Muscle layer of colon (tissue), 2 donors: ENCODE results near the gene TYW1B.
"Not testable (repeated sequence)": the region's sequence is repeated elsewhere in the genome, so short reads cannot be mapped to it uniquely, and the experiment has no call there.

ENCODE experiments used
- H3K27ac ChIP-seq: one replicate; pipeline ENCODE4 v1.7.0; 2013; ENCODE audit warnings: low read depth, mild to moderate bottlenecking, low read length, moderate library complexity
- H3K27me3 ChIP-seq, 2 donors: one replicate each; pipeline ENCODE4 v1.7.0; 2013; ENCODE audit warnings: low read length in 2 of 2, mild to moderate bottlenecking in 2 of 2; ENCODE audit not compliant: insufficient read depth in 2 of 2, control insufficient read depth in 1 of 2
- H3K36me3 ChIP-seq: one replicate; pipeline ENCODE4 v1.7.0; 2013; ENCODE audit warnings: mild to moderate bottlenecking, low read length; ENCODE audit not compliant: insufficient read depth
- H3K4me1 ChIP-seq: one replicate; pipeline ENCODE4 v1.7.0; 2013; ENCODE audit warnings: mild to moderate bottlenecking, low read length; ENCODE audit not compliant: insufficient read depth
- H3K4me3 ChIP-seq, 2 donors: one replicate each; pipeline ENCODE4 v1.7.0; 2013; ENCODE audit warnings: low read length in 2 of 2, low read depth in 1 of 2, mild to moderate bottlenecking in 1 of 2, moderate library complexity in 1 of 2
- H3K9ac ChIP-seq: one replicate; pipeline ENCODE4 v1.7.0; 2013; ENCODE audit warnings: low read length
- H3K9me3 ChIP-seq: one replicate; pipeline ENCODE4 v1.7.0; 2013; ENCODE audit warnings: mild to moderate bottlenecking, low read length
- donor health status: abdominal sarcoma.
- donor health status: Adenocarcinoma of cecum.

Gene TYW1B

DNA sequence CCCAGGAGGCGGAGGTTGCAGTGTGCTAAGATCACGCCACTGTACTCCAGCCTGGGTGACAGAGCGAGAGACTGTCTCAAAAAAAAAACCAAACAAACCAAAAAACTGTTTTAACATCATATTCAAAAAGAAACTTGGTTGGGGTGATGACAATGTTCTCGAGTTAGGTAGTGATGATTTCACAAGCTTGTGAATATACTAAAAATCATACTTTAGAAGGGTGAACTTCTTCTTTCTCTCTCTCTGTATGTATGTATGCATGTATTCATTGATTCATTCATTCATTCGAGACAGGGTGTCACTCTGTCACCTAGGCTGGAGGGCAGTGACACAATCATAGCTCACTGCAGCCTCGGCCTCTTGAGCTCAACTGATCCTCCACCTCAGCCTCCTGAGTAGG lies 151.1 kb downstream of the TYW1B start:
- not testable (repeated sequence) for H3K27me3 ChIP-seq, H3K9ac ChIP-seq, H3K27ac ChIP-seq, H3K4me1 ChIP-seq, H3K36me3 ChIP-seq, H3K4me3 ChIP-seq, H3K9me3 ChIP-seq

DNA sequence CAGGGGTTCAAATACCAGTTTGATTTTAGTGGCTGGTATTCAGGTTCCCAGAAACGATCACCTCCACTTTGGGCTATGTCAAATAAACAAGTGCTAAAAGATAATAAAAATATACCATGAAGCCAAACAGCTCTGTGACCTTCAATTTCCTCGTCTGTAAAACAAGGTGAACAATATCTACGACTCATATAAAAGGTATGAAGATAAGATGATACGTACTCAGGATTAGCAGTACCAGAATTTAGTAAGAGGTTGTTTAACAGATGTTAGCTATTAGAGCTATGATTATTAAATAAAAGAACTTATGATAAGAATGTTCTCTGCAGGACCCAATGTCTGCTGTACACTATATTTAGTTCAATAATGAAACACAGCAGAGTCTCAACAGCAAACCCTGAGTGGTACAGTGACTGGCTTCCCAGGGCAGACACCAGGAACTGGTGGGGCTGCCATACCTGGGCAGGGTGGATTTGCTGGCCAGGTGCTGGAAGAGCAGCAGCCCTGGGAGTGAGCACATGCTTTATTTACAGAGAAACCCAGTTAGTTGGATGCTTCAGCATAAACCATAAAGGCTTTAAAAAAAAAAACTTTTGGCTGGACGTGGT lies 151.8 kb downstream of the TYW1B start:
- not testable (repeated sequence) for H3K36me3 ChIP-seq, H3K4me1 ChIP-seq, H3K4me3 ChIP-seq, H3K9ac ChIP-seq, H3K9me3 ChIP-seq, H3K27ac ChIP-seq, H3K27me3 ChIP-seq

DNA sequence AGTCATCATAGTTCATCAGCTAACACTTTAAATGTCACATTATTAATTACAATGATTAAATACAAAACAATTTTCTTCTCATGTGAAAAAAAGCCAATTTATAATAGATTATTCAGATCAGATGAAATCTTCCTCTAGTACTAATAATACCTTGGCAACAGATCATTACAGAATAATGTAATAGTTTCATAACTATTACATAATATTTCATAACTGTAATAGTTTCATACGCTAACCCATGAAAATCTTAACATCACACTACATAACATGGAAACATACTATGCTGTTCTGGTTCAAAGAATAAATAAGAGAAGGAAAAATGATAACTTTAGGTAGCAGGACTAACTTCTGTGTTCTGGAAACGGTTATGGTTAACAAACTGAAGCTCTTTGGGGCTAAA lies 152.3 kb downstream of the TYW1B start:
- H3K27ac ChIP-seq, H3K27me3 ChIP-seq, H3K4me1 ChIP-seq, H3K4me3 ChIP-seq, H3K36me3 ChIP-seq, H3K9ac ChIP-seq, H3K9me3 ChIP-seq: not testable (repeated sequence)

DNA sequence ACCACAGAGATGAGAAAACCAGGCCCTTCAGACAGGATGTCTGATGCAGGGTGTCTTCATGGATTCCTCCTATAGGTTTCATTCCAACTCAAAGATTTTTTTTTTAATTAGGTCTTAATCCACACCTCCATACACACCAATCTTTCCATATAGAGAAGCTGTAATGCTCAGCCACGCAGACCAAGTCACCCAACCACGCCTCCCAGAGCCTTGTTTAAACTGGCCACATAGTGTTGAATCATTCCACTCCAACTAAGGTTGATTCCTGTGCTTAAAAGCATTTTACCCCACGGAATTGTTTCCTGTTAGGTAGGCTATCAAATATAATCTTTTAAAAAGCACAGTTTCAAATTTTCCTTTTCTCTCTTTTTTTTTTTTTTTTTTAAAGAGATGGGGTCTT lies 153.6 kb downstream of the TYW1B start:
- Histone ChIP-seq H3K4me3 (no peak overlapping the region), H3K27me3 (no peaks in the 10 kb centered on the region), H3K36me3 (no peaks in the 10 kb centered on the region), H3K27ac (no peak overlapping the region), H3K4me1 (no peaks in the 10 kb centered on the region), H3K9ac (no peak overlapping the region), H3K9me3 (no peaks in the 10 kb centered on the region)

DNA sequence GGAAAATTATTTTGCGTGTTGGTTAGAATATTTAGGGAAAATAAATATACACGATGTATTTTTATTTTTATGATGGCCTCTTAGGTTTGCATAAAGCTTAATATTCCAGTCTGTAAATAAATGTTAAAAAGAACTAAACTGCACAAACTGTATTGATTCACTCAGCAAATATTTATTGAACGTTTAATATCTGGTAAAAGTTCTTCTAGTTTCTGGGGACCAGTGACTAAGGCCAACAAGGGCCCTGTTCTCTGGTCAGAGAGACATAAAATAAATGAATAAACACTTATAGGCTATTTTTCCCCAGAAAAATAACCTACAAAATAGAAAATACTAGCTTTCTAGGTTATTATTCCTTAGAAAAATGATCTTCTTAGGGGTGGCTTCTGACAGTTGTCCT lies 157.2 kb downstream of the TYW1B start:
- H3K9ac ChIP-seq, H3K4me1 ChIP-seq, H3K27ac ChIP-seq, H3K27me3 ChIP-seq, H3K36me3 ChIP-seq, H3K4me3 ChIP-seq, H3K9me3 ChIP-seq: not testable (repeated sequence)

DNA sequence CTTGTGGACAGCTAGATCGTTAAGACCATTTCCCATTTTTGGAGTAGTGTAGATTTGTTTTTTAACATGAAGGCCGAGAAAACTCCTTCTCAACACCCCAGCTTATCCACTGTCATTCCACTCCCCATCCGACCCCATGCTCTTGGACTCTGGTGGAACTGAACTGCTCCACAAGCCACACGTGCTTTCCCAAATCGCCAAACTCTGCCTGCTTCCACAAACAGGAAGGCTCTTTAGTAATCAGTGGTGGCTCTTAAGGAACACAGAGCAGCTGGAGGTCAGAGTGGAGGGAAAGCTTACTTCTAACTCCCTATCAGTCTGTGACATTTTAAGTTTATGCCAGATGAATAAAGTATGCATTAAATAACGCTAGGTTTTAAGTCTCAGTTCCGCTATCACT lies 159.6 kb downstream of the TYW1B start:
- not testable (repeated sequence) for H3K27ac ChIP-seq, H3K9me3 ChIP-seq, H3K36me3 ChIP-seq, H3K9ac ChIP-seq, H3K27me3 ChIP-seq, H3K4me3 ChIP-seq, H3K4me1 ChIP-seq

DNA sequence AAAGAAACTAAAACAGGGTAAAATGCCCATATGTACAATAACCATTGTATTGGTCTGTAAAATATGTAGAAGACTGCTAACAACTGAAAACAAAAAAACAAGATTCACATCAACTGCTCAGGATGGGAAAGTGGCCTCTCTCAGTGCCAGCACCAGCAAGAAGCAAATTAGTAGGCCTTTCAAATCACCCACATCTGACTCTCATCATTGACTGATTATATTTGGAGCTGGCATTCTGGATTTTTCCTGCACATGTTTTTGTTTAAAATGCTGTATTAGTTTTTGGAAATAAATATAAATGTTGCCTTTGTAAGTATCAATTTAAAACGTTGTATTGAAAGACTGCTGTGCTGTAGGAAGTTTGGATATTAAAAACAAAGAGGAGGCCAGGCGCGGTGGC lies 161.0 kb downstream of the TYW1B start:
- H3K9me3 ChIP-seq: not testable (repeated sequence)

DNA sequence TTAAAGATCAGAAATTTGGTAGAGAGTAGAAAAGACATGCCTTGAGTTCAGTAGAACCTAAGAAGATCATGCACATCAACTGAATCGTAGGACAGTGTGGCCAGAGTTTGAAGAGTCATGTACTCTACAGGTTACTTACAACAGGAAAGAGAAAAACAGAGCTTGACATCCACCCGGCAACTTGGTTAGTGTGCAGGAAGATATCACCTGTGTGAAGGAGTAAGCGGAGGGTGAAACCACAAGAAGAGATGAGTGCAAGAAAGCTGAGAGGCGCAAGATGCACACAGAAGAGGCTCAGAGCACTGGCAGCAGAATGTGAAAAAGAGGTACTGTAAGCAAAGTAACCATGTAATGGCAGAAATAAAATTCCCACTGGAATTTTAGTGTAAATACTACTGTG lies 179.4 kb downstream of the TYW1B start:
- not testable (repeated sequence) for H3K4me1 ChIP-seq, H3K9ac ChIP-seq, H3K4me3 ChIP-seq, H3K36me3 ChIP-seq, H3K9me3 ChIP-seq, H3K27me3 ChIP-seq, H3K27ac ChIP-seq

More for the DNA sequence above, 161.0 kb downstream of the TYW1B start:
- not testable (repeated sequence) for H3K27ac ChIP-seq, H3K36me3 ChIP-seq, H3K4me1 ChIP-seq, H3K4me3 ChIP-seq, H3K27me3 ChIP-seq, H3K9ac ChIP-seq

DNA sequence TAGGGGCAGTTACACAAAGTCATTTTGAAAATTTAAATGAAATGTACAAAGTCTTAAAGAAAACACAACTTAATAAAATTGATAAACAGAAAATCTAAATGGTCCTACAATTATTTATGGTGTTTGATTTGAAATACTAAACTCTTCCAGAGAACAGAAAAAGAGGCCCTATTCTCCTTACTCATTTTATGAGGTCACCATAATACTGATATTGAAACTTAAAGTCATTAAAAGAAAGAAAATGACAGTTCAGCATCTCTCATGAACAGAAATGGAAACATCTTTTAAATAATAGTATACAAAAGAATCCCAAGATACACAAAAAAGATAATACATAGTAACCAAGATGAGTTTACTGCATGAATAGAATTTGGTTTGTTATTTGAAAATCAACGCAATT lies 184.3 kb downstream of the TYW1B start:
- H3K4me3 ChIP-seq, H3K27me3 ChIP-seq, H3K9ac ChIP-seq, H3K27ac ChIP-seq, H3K9me3 ChIP-seq, H3K36me3 ChIP-seq, H3K4me1 ChIP-seq: not testable (repeated sequence)

DNA sequence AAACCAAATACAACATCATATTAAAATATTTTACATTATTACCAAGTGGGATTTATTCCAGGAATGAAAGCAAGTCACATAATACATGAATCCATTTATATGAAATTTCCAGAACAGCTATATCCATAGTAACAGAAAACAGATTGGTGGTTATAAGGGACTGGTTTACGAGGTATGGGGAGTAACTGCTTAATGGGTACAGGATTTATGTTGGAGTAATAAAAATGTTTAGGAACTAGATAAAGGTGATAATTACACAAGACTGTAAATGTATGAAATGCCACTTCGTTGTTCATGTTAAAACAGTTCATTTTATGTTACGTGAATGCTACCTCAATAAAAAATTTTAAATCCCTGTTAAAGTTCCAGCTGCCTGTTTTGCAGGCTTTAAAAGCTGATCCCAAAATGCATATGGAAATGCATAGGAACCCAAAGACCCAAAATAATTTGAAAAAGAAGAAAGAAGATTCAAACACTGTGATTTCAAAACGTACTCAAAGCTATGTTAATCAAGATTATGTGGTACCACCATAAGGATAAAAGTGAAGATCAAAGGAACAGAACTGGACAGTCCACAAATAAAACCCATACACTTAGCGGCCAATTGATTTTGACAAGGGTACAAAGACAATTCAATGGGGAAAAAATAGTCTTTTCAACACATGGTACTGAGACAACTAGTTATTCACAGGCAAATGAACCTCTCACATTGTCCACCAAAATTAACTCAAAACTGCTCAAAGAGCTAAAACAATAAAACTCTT lies 186.3 kb downstream of the TYW1B start:
- not testable (repeated sequence) for H3K27ac ChIP-seq, H3K4me1 ChIP-seq, H3K27me3 ChIP-seq, H3K9ac ChIP-seq, H3K4me3 ChIP-seq, H3K9me3 ChIP-seq, H3K36me3 ChIP-seq

DNA sequence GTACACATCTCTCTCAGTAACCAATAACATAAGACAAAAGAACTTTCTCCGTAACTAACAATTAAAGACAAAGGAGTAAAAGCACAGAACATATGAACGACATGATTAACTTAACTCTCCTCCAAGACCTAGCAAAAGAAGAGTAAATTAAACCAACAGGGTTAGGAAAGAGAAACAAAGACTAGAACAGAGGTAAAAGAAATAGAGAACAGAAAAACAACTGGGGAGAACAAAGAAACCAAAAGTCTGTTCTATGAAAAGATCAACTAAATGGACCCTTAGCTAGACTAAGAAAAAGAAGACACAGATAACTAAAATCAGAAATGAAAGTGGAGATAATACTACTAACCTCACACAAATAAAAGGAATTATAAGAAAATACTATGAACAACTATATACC lies 187.3 kb downstream of the TYW1B start:
- H3K27me3 ChIP-seq: not testable (repeated sequence)

DNA sequence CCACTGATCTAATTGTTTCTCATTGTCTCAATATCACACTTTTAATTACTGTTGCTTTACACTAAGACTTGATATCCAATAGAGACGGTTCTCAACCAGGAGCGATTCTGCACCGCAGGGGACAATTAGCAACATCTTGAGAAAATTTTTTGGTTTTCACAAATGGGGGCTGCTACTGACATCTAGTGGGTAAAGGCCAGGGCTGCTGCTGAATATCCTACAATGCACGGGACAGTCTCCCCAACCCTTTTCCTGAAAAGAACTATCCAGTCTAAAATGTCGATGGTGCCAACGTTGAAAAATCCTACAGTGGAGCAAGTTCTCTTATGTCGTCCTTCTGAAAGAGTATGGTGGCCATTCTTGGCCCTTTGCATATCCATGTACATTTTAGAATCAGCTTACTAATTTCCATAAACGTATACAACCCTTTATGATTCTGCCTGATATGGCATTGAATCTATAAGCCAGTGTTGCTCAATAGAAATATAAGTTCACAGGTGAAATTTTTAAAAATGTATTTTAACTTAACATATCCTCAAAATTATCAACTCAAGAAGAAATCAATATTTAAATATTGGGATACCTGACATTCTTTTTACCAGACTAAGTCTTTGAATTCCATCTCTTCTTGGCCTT lies 192.6 kb downstream of the TYW1B start:
- H3K4me1 ChIP-seq, H3K4me3 ChIP-seq, H3K9me3 ChIP-seq, H3K27me3 ChIP-seq, H3K36me3 ChIP-seq, H3K27ac ChIP-seq, H3K9ac ChIP-seq: not testable (repeated sequence)

More for the DNA sequence above, 187.3 kb downstream of the TYW1B start:
- not testable (repeated sequence) for H3K4me1 ChIP-seq, H3K9ac ChIP-seq, H3K9me3 ChIP-seq, H3K27ac ChIP-seq, H3K4me3 ChIP-seq, H3K36me3 ChIP-seq
